Left lung (tissue), 10 donors: ENCODE results near the gene ZBTB47. TPM values are rescaled to one million over a fixed set of nuclear protein-coding genes. Genes with fewer than 3 reads are reported as not detected.
A peak's percentile ranks its signal among the peaks of the same experiment; 100 is the strongest.

ENCODE experiments used
- ATAC-seq: fragments of 200-7000 bp; cut with Tn5 transposase; one replicate; pipeline ENCODE4 v1.9.1; 2020; ENCODE audit warnings: moderate library complexity
- DNase-seq, 4 donors: peaks; one replicate each; pipeline ENCODE4 v3.0.0-alpha.2; 2013 to 2020
- H3K27ac ChIP-seq, 2 donors: fragments of 200-600 bp; sonication (generic) in 1 of 2; one replicate each; pipeline versions ENCODE4 v1.5.0 to v1.8.0; 2020 to 2021
- H3K27me3 ChIP-seq, 2 donors: fragments of 200-600 bp; sonication (generic) in 1 of 2; one replicate each; pipeline versions ENCODE4 v1.5.0 to v1.8.0; 2020 to 2021
- H3K36me3 ChIP-seq, 2 donors: fragments of 200-600 bp; sonication (generic) in 1 of 2; one replicate each; pipeline versions ENCODE4 v1.5.0 to v1.8.0; 2020 to 2021
- H3K4me1 ChIP-seq, 2 donors: fragments of 200-600 bp; one replicate each; pipeline ENCODE4 v1.8.0; 2021
- H3K4me3 ChIP-seq, 2 donors: fragments of 200-600 bp; sonication (generic) in 1 of 2; one replicate each; pipeline versions ENCODE4 v1.5.0 to v1.8.0; 2020 to 2021; ENCODE audit warnings: mild to moderate bottlenecking in 1 of 2
- H3K9me3 ChIP-seq, 2 donors: fragments of 200-600 bp; sonication (generic) in 1 of 2; one replicate each; pipeline versions ENCODE4 v1.5.0 to v1.8.0; 2020 to 2021
- intact Hi-C, 2 donors: fragments of 100-400 bp; cut with DNase I; formaldehyde crosslinking; loops; one replicate each; pipeline versions ENCODE4 v1.11.2 to v1.14.2; 2022
- polyA plus RNA-seq, 6 donors: library from polyadenylated mRNA; unstranded; fragments of 120-200 nt; gene quantifications; one replicate each; pipeline ENCODE4 v1.2.1, GENCODE V29; 2013; ENCODE audit not compliant: insufficient read length in 6 of 6
- total RNA-seq, 2 donors: library from RNA; stranded (reverse); fragmentation: NEBNext Ultra II Directional; extraction: Animal tissue kit (Norgen Biotek cat#: 25700); gene quantifications; one replicate each; pipeline ENCODE4 v1.2.1, GENCODE V29; 2021
- TF ChIP-seq, protein P1 (sequence below), 2 donors: fragments of 200-600 bp; sonication (generic) in 1 of 2; IDR thresholded peaks; one replicate each; pipeline versions ENCODE4 v1.5.0 to v1.8.0; 2021; ENCODE audit warnings: antibody characterized with exemption in 2 of 2
- donor health status: DM: no; HTN: yes; CAD: no.
- donor health status: DM: no; HTN: no; CAD: no.

Gene ZBTB47
- total and polyA plus RNA-seq, 8 donors = 10.4 to 34.9 (median 15.1) TPM

DNA sequence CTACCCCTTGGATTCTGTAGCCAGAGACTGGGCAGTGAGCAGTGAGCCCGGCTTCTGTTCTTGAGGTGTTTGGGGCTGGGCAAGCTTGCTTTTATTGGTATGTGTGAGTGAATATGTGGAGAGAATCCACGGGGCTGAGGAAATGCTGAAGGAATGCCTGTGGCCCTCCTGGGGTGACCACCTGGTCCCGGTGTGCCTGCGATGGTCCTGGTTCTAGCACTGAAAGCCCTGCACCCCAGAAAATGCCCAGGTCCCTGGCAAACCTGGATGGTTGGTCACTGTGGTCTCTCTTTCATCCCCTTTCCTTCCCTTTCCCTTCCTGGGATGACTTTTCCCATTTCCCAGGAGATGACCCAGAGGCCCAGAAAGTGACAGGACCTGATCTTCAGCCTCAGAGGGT, 4.2 kb downstream of the ZBTB47 start:
- no peak overlapping the region for H3K27ac ChIP-seq
- intact Hi-C loops = no loop called here
- no peaks in the 10 kb centered on the region for H3K9me3 ChIP-seq
- H3K4me3 ChIP-seq = no peak overlapping the region
- no peaks in the 10 kb centered on the region for H3K27me3 ChIP-seq
- TF ChIP-seq, protein P1, sequence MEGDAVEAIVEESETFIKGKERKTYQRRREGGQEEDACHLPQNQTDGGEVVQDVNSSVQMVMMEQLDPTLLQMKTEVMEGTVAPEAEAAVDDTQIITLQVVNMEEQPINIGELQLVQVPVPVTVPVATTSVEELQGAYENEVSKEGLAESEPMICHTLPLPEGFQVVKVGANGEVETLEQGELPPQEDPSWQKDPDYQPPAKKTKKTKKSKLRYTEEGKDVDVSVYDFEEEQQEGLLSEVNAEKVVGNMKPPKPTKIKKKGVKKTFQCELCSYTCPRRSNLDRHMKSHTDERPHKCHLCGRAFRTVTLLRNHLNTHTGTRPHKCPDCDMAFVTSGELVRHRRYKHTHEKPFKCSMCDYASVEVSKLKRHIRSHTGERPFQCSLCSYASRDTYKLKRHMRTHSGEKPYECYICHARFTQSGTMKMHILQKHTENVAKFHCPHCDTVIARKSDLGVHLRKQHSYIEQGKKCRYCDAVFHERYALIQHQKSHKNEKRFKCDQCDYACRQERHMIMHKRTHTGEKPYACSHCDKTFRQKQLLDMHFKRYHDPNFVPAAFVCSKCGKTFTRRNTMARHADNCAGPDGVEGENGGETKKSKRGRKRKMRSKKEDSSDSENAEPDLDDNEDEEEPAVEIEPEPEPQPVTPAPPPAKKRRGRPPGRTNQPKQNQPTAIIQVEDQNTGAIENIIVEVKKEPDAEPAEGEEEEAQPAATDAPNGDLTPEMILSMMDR (IDR thresholded peaks at IDR 0.05) = no peak
- ATAC-seq (no peak), DNase-seq (no peak)
- H3K36me3 ChIP-seq = peaks cover 0 to 39% of the 10 kb centered on the region in 2 donors
- peaks cover 16 to 43% of the 10 kb centered on the region in 2 donors for H3K4me1 ChIP-seq

GRCh38 chr3:42658091-42658770, 4.7 kb downstream of the ZBTB47 start:
- H3K9me3 ChIP-seq = no peaks in the 10 kb centered on the region
- H3K4me1 ChIP-seq = peaks cover 12 to 37% of the 10 kb centered on the region in 2 donors
- peak overlapping the region in 1 of 2 donors; percentile 31 for H3K27ac ChIP-seq
- ATAC-seq (no peak), DNase-seq (peak in 1 of 4 donors; percentile 78)
- no peaks in the 10 kb centered on the region for H3K27me3 ChIP-seq
- H3K4me3 ChIP-seq = no peak overlapping the region
- TF ChIP-seq, protein P1 (IDR thresholded peaks at IDR 0.05) = no peak
- H3K36me3 ChIP-seq = peaks cover 0 to 39% of the 10 kb centered on the region in 2 donors
- intact Hi-C loops = no loop called here

GRCh38 chr3:42658771-42659390, 5.4 kb downstream of the ZBTB47 start:
- no peaks in the 10 kb centered on the region for H3K27me3 ChIP-seq
- no peak overlapping the region for H3K4me3 ChIP-seq
- intact Hi-C loops = no loop called here
- ATAC-seq (no peak), DNase-seq (peak in 1 of 4 donors; percentile 81)
- H3K27ac ChIP-seq = peak overlapping the region in 1 of 2 donors; percentile 31
- peaks cover 7 to 31% of the 10 kb centered on the region in 2 donors for H3K4me1 ChIP-seq
- TF ChIP-seq, protein P1 (IDR thresholded peaks at IDR 0.05) = no peak
- H3K36me3 ChIP-seq = peaks cover 0 to 40% of the 10 kb centered on the region in 2 donors
- H3K9me3 ChIP-seq = no peaks in the 10 kb centered on the region

- Histone ChIP-seq H3K9me3 (no peaks in the 10 kb centered on the region), H3K4me3 (no peak overlapping the region), H3K4me1 (peaks cover 7 to 29% of the 10 kb centered on the region in 2 donors), H3K36me3 (peaks cover 0 to 47% of the 10 kb centered on the region in 2 donors), H3K27me3 (no peaks in the 10 kb centered on the region), H3K27ac (peak overlapping the region in 1 of 2 donors; percentile 31)
- no peak for ATAC-seq
- TF ChIP-seq, protein P1 (IDR thresholded peaks at IDR 0.05) = no peak
- intact Hi-C loops = no loop called here
- DNase-seq = peak in 1 of 4 donors; percentile 81
These were observed 6.1 kb downstream of the ZBTB47 start for GRCh38 chr3:42659451-42660130.
